Erythroblast (primary cell): ENCODE data around the gene RAD18.

ENCODE experiments used
- GATA1 ChIP-seq: IDR thresholded peaks from 2 replicates; pipeline ENCODE4 v1.6.1; 2011; ENCODE audit warnings: low read depth, mild to moderate bottlenecking, control low read depth, low read length, moderate library complexity
- POLR2A ChIP-seq: IDR thresholded peaks from 2 replicates; pipeline ENCODE4 v1.6.1; 2011; ENCODE audit warnings: mild to moderate bottlenecking, low read length

DNA sequence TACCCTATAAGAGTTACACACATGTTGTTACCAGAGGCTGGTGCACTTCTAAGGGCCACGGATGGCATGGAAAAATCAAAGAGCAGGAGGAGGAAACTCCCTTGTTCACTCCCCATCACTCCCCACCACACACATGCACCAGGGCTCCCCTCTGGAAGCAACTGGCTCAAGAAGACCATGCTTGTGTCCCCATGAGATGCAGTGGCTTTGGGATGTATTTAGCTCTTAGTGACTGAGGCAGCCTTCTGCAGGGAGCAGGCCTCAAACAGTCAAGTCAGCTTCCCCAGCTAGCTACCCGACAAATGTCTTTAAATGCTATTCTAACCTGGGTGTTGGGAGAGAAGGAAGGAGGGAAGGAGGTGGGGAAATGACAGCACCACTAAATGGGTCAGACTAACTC, 32.9 kb upstream of the RAD18 start:
- TF ChIP-seq POLR2A (no peak), GATA1 (no peak)
